Liver (tissue), 9 donors: ENCODE results near the gene TAF11L13. TPM values are rescaled to one million over a fixed set of nuclear protein-coding genes. Genes with fewer than 3 reads are reported as not detected.

Source experiments
- DNase-seq: peaks from one replicate; pipeline ENCODE4 v3.0.0-alpha.2; 2017; ENCODE audit warnings: low spot score
- H3K27ac ChIP-seq, 2 donors: one replicate each; pipeline ENCODE4 v1.7.0; 2013; ENCODE audit warnings: inconsistent platforms in 2 of 2, low read length in 2 of 2, control low read depth in 1 of 2, low read depth in 1 of 2, mild to moderate bottlenecking in 1 of 2
- H3K27me3 ChIP-seq, 4 donors: one replicate each; pipeline versions ENCODE4 v1.6.1 to v1.7.0; 2013; ENCODE audit warnings: low read length in 3 of 4, inconsistent platforms in 1 of 4, mild to moderate bottlenecking in 1 of 4, moderate library complexity in 1 of 4; ENCODE audit not compliant: control insufficient read depth in 4 of 4, insufficient read depth in 4 of 4
- H3K36me3 ChIP-seq, 4 donors: one replicate each; pipeline versions ENCODE4 v1.6.1 to v1.7.0; 2013; ENCODE audit warnings: low read length in 3 of 4, mild to moderate bottlenecking in 3 of 4, low read depth in 1 of 4, moderate library complexity in 1 of 4; ENCODE audit not compliant: control insufficient read depth in 4 of 4, insufficient read depth in 3 of 4
- H3K4me1 ChIP-seq, 4 donors: one replicate each; pipeline versions ENCODE4 v1.6.1 to v1.7.0; 2013; ENCODE audit warnings: low read length in 3 of 4, mild to moderate bottlenecking in 3 of 4, moderate library complexity in 1 of 4; ENCODE audit not compliant: control insufficient read depth in 4 of 4, insufficient read depth in 4 of 4
- H3K4me3 ChIP-seq, 3 donors: one replicate each; pipeline versions ENCODE4 v1.6.1 to v1.7.0; 2013; ENCODE audit warnings: low read length in 3 of 3, control low read depth in 1 of 3, low read depth in 1 of 3, mild to moderate bottlenecking in 1 of 3
- H3K9ac ChIP-seq, 2 donors: one replicate each; pipeline ENCODE4 v1.7.0; 2013; ENCODE audit warnings: low read length in 2 of 2, mild to moderate bottlenecking in 2 of 2, moderate library complexity in 2 of 2, control low read depth in 1 of 2, low read depth in 1 of 2
- H3K9me3 ChIP-seq, 4 donors: one replicate each; pipeline versions ENCODE4 v1.6.1 to v1.7.0; 2013; ENCODE audit warnings: low read length in 3 of 4; ENCODE audit not compliant: control insufficient read depth in 4 of 4
- ATF3 ChIP-seq: IDR thresholded peaks from 2 replicates; pipeline ENCODE4 v1.6.1; 2016; ENCODE audit warnings: antibody characterized with exemption
- EGR1 ChIP-seq, 2 donors: IDR thresholded peaks; 2 replicates each; pipeline ENCODE4 v1.6.1; 2016 to 2018; ENCODE audit warnings: antibody characterized with exemption in 2 of 2, low read depth in 2 of 2
- FOXA1 ChIP-seq: IDR thresholded peaks from 2 replicates; pipeline ENCODE4 v1.6.1; 2016; ENCODE audit warnings: antibody characterized with exemption
- FOXA2 ChIP-seq: IDR thresholded peaks from 2 replicates; pipeline ENCODE4 v1.6.1; 2016; ENCODE audit warnings: antibody characterized with exemption
- GABPA ChIP-seq, 2 donors: IDR thresholded peaks in 1 of 2; conservative IDR thresholded peaks in 1 of 2; 2 replicates each; pipeline ENCODE4 v1.6.1; 2016; ENCODE audit warnings: antibody characterized with exemption in 2 of 2, mild to moderate bottlenecking in 1 of 2, moderate library complexity in 1 of 2
- HNF4A ChIP-seq, 2 donors: conservative IDR thresholded peaks; 2 replicates each; pipeline ENCODE4 v1.6.1; 2016; ENCODE audit warnings: antibody characterized with exemption in 2 of 2, mild to moderate bottlenecking in 2 of 2
- JUND ChIP-seq, 2 donors: IDR thresholded peaks; 2 replicates each; pipeline ENCODE4 v1.6.1; 2016; ENCODE audit warnings: antibody characterized with exemption in 2 of 2
- NR2F2 ChIP-seq: IDR thresholded peaks from 2 replicates; pipeline ENCODE4 v1.6.1; 2016; ENCODE audit warnings: antibody characterized with exemption
- RAD21 ChIP-seq, 2 donors: IDR thresholded peaks; 2 replicates each; pipeline ENCODE4 v1.6.1; 2016; ENCODE audit warnings: antibody characterized with exemption in 2 of 2, mild to moderate bottlenecking in 2 of 2
- REST ChIP-seq: IDR thresholded peaks from 2 replicates; pipeline ENCODE4 v1.6.1; 2016; ENCODE audit warnings: antibody characterized with exemption, mild to moderate bottlenecking
- RXRA ChIP-seq, 2 donors: IDR thresholded peaks; 2 replicates each; pipeline ENCODE4 v1.6.1; 2017 to 2018; ENCODE audit warnings: antibody characterized with exemption in 2 of 2, mild to moderate bottlenecking in 1 of 2
- SP1 ChIP-seq: IDR thresholded peaks from 2 replicates; pipeline ENCODE4 v1.6.1; 2018; ENCODE audit warnings: antibody characterized with exemption, mild to moderate bottlenecking
- TAF1 ChIP-seq: conservative IDR thresholded peaks from 2 replicates; pipeline ENCODE4 v1.6.1; 2016; ENCODE audit warnings: antibody characterized with exemption, mild to moderate bottlenecking
- YY1 ChIP-seq: IDR thresholded peaks from 2 replicates; pipeline ENCODE4 v1.6.1; 2016; ENCODE audit warnings: antibody characterized with exemption, mild to moderate bottlenecking
- WGBS: extraction: QIAGEN DNeasy Blood & Tissue Kit; methylation state at CpG from one replicate; pipeline ENCODE4 v1.1.7; 2013; 5-methylcytosine and 5-hydroxymethylcytosine counted together
- polyA plus RNA-seq, 2 donors: library from polyadenylated mRNA; stranded (reverse) in 1 of 2; unstranded in 1 of 2; fragments of 200-250 nt in 1 of 2; fragments of >200 nt in 1 of 2; fragmentation: Nextera tagmentation in 1 of 2; extraction: Ambion mirVana in 1 of 2; gene quantifications; one replicate each; pipeline versions ENCODE4 v1.2.1 to v1.2.3, GENCODE V29; 2013 to 2015
- total RNA-seq, 2 donors: library from RNA; depleted of rRNA; stranded (reverse); fragments of >200 nt; gene quantifications; one replicate each; pipeline ENCODE4 v1.2.3, GENCODE V29; 2014
- TF ChIP-seq, protein P1 (sequence below): IDR thresholded peaks from 2 replicates; pipeline ENCODE4 v1.6.1; 2016; ENCODE audit warnings: antibody characterized with exemption
- TF ChIP-seq, protein P2 (sequence below): fragments of 150-350 bp; IDR thresholded peaks from 2 replicates; pipeline ENCODE4 v1.5.1; 2017; ENCODE audit warnings: improper control_type of control experiment, low read depth, low read length; ENCODE audit not compliant: missing input control
- donor health status: healthy.
- donor health status: healthy.
- donor health status: healthy.
- donor health status: healthy.
- donor health status: healthy.

TAF11L13 gene
- total and polyA plus RNA-seq, 4 donors, result not detected

- Histone ChIP-seq H3K4me3 (no peak overlapping the region), H3K27ac (no peak overlapping the region), H3K36me3 (no peaks in the 10 kb centered on the region), H3K27me3 (no peaks in the 10 kb centered on the region), H3K9ac (no peak overlapping the region), H3K9me3 (no peaks in the 10 kb centered on the region), H3K4me1 (no peaks in the 10 kb centered on the region)
- 88% methylated on average over 8 of the region's 8 CpGs for WGBS
- DNase-seq, result no peak
- TF ChIP-seq, protein P1, sequence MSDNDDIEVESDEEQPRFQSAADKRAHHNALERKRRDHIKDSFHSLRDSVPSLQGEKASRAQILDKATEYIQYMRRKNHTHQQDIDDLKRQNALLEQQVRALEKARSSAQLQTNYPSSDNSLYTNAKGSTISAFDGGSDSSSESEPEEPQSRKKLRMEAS, result no peak
- TF ChIP-seq, protein P2, sequence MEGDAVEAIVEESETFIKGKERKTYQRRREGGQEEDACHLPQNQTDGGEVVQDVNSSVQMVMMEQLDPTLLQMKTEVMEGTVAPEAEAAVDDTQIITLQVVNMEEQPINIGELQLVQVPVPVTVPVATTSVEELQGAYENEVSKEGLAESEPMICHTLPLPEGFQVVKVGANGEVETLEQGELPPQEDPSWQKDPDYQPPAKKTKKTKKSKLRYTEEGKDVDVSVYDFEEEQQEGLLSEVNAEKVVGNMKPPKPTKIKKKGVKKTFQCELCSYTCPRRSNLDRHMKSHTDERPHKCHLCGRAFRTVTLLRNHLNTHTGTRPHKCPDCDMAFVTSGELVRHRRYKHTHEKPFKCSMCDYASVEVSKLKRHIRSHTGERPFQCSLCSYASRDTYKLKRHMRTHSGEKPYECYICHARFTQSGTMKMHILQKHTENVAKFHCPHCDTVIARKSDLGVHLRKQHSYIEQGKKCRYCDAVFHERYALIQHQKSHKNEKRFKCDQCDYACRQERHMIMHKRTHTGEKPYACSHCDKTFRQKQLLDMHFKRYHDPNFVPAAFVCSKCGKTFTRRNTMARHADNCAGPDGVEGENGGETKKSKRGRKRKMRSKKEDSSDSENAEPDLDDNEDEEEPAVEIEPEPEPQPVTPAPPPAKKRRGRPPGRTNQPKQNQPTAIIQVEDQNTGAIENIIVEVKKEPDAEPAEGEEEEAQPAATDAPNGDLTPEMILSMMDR, result no peak
- TF ChIP-seq EGR1 (IDR thresholded peaks at IDR 0.05; ENCODE audit: low read depth in 2 of 2) (no peak), YY1 (no peak), FOXA2 (no peak), ATF3 (no peak), FOXA1 (no peak), SP1 (no peak), RXRA (IDR thresholded peaks at IDR 0.05) (no peak), TAF1 (no peak), HNF4A (conservative IDR thresholded peaks at IDR 0.05) (no peak)
Observed at GRCh38 chr5:17663182-17663581, 31.3 kb downstream of the TAF11L13 start.

- Histone ChIP-seq H3K9me3 (no peaks in the 10 kb centered on the region), H3K4me3 (no peak overlapping the region), H3K36me3 (no peaks in the 10 kb centered on the region), H3K27ac (no peak overlapping the region), H3K27me3 (no peaks in the 10 kb centered on the region), H3K4me1 (no peaks in the 10 kb centered on the region), H3K9ac (no peak overlapping the region)
- WGBS, result 94% methylated on average over 2 of the region's 2 CpGs
- DNase-seq, result no peak
- TF ChIP-seq NR2F2 (no peak), FOXA2 (no peak), RAD21 (IDR thresholded peaks at IDR 0.05) (no peak), JUND (IDR thresholded peaks at IDR 0.05) (no peak), GABPA (IDR thresholded peaks at IDR 0.05 in 1 of 2, conservative IDR thresholded peaks at IDR 0.05 in 1 of 2) (no peak), ATF3 (no peak), SP1 (no peak), TAF1 (no peak), EGR1 (IDR thresholded peaks at IDR 0.05; ENCODE audit: low read depth in 2 of 2) (no peak)
- TF ChIP-seq, protein P1, result no peak
Observed at GRCh38 chr5:17665836-17666235, 33.9 kb downstream of the TAF11L13 start.

- Histone ChIP-seq H3K9ac (no peak overlapping the region), H3K4me3 (no peak overlapping the region), H3K27me3 (no peaks in the 10 kb centered on the region), H3K9me3 (peaks cover 0 to 2% (median 0%) of the 10 kb centered on the region in 4 donors), H3K27ac (no peak overlapping the region), H3K4me1 (no peaks in the 10 kb centered on the region), H3K36me3 (no peaks in the 10 kb centered on the region)
- TF ChIP-seq HNF4A (conservative IDR thresholded peaks at IDR 0.05), result no peak
- TF ChIP-seq REST, result no peak
- TF ChIP-seq EGR1 (IDR thresholded peaks at IDR 0.05; ENCODE audit: low read depth in 2 of 2), result no peak
- TF ChIP-seq ATF3, result no peak
- TF ChIP-seq, protein P1, result no peak
- no peak for TF ChIP-seq RAD21 (IDR thresholded peaks at IDR 0.05)
- no peak for TF ChIP-seq JUND (IDR thresholded peaks at IDR 0.05)
- no peak for TF ChIP-seq SP1
- no peak for DNase-seq
- WGBS, result 84% methylated on average over 3 of the region's 3 CpGs
Observed at GRCh38 chr5:17666726-17667235, 34.9 kb downstream of the TAF11L13 start.
